H1 (cell line): ENCODE measurements around the gene HIBADH. TPM values are rescaled to one million over a fixed set of nuclear protein-coding genes. Genes with fewer than 3 reads are reported as not detected.

Source experiments
- CTCF ChIA-PET: fragments of 300-600 bp; sonication (Branson Sonifier 250); formaldehyde crosslinking; loops from one replicate; lab custom pipeline; 2021; ENCODE audit not compliant: partially characterized antibody; lab: Charles Lee
- POLR2A ChIA-PET: fragments of 300-600 bp; sonication (Branson Sonifier 250); formaldehyde crosslinking; loops from one replicate; lab custom pipeline; 2021; ENCODE audit warnings: inconsistent platforms; ENCODE audit not compliant: partially characterized antibody; lab: Charles Lee
- DNase-seq, 2 experiments: peaks; one replicate each; pipeline versions ENCODE4 v3.0.0 to v3.0.0-alpha.2; 2010 to 2022; ENCODE audit warnings: low spot score in 2 of 2, low read depth in 1 of 2, mixed read lengths in 1 of 2
- FAIRE-seq: peaks from 2 replicates; lab custom pipeline; 2011; peaks lifted over from hg19 to GRCh38; lab: Jason Lieb, UNC
- H2AFZ ChIP-seq: 2 replicates; pipeline ENCODE4 v1.8.1; 2012; ENCODE audit warnings: low read length, inconsistent platforms
- H2AK5ac ChIP-seq: 2 replicates; pipeline ENCODE4 v1.6.1; 2013; ENCODE audit warnings: low read depth, low read length
- H2BK120ac ChIP-seq: replicated peaks from 2 replicates; pipeline ENCODE3; 2013; ENCODE audit warnings: low read depth, low read length, inconsistent platforms
- H2BK12ac ChIP-seq: 2 replicates; pipeline ENCODE4 v1.6.1; 2013; ENCODE audit warnings: low read depth, low read length
- H2BK15ac ChIP-seq: 2 replicates; pipeline ENCODE4 v1.6.1; 2013; ENCODE audit warnings: low read length
- H2BK20ac ChIP-seq: 2 replicates; pipeline ENCODE4 v1.6.1; 2013; ENCODE audit warnings: low read length
- H2BK5ac ChIP-seq: 2 replicates; pipeline ENCODE4 v1.6.1; 2013; ENCODE audit warnings: low read depth, low read length
- H3K14ac ChIP-seq: 2 replicates; pipeline ENCODE4 v1.6.1; 2013; ENCODE audit warnings: inconsistent platforms; ENCODE audit not compliant: insufficient read length
- H3K18ac ChIP-seq: 2 replicates; pipeline ENCODE4 v1.6.1; 2013; ENCODE audit warnings: low read length; ENCODE audit errors: extremely low read depth
- H3K23ac ChIP-seq: 2 replicates; pipeline ENCODE4 v1.6.1; 2013; ENCODE audit warnings: inconsistent platforms; ENCODE audit not compliant: insufficient read length
- H3K23me2 ChIP-seq: 2 replicates; pipeline ENCODE4 v1.6.1; 2013; ENCODE audit warnings: low read depth, low read length
- H3K27ac ChIP-seq: 2 replicates; pipeline ENCODE4 v1.6.1; 2011; ENCODE audit warnings: low read depth, low read length, inconsistent platforms
- H3K27me3 ChIP-seq, 4 experiments: replicated peaks in 1 of 4; 1 replicate in 1 of 4; 2 replicates in 3 of 4; pipeline versions ENCODE4 v1.6.1 to v1.8.1; 2011 to 2013; ENCODE audit warnings: low read length in 3 of 4, mild to moderate bottlenecking in 3 of 4, inconsistent platforms in 2 of 4, mixed read lengths in 2 of 4, moderate library complexity in 1 of 4; ENCODE audit not compliant: control insufficient read depth in 3 of 4, insufficient read depth in 3 of 4; ENCODE audit errors: extremely low read depth in 1 of 4
- H3K36me3 ChIP-seq, 4 experiments: 2 replicates each; pipeline versions ENCODE4 v1.6.1 to v1.8.1; 2011 to 2013; ENCODE audit warnings: mild to moderate bottlenecking in 4 of 4, low read length in 3 of 4, moderate library complexity in 2 of 4, control low read depth in 1 of 4, inconsistent platforms in 1 of 4; ENCODE audit not compliant: insufficient read depth in 4 of 4, control insufficient read depth in 2 of 4
- H3K4ac ChIP-seq: replicated peaks from 2 replicates; pipeline ENCODE3; 2013; ENCODE audit warnings: low read length, low read depth, mixed read lengths, inconsistent platforms; ENCODE audit not compliant: insufficient read length
- H3K4me1 ChIP-seq, 4 experiments: replicated peaks in 1 of 4; 1 replicate in 1 of 4; 2 replicates in 3 of 4; pipeline versions ENCODE4 v1.6.1 to v1.8.1; 2011 to 2013; ENCODE audit warnings: low read length in 3 of 4, inconsistent platforms in 2 of 4, mixed read lengths in 1 of 4; ENCODE audit not compliant: insufficient read depth in 4 of 4, control insufficient read depth in 3 of 4
- H3K4me2 ChIP-seq, 2 experiments: 2 replicates each; pipeline versions ENCODE4 v1.6.1 to v1.8.1; 2011 to 2013; ENCODE audit warnings: low read depth in 2 of 2, low read length in 2 of 2, control low read depth in 1 of 2, inconsistent platforms in 1 of 2, mild to moderate bottlenecking in 1 of 2; ENCODE audit not compliant: insufficient read depth in 1 of 2
- H3K4me3 ChIP-seq, 4 experiments: fragments of 200-600, 300-600 bp in 1 of 4; sonication (generic), shearing (Covaris generic), sonication (Bioruptor Twin) in 1 of 4; 2 replicates each; pipeline versions ENCODE4 v1.5.1 to v1.8.1; 2011 to 2016; ENCODE audit warnings: low read length in 4 of 4, low read depth in 3 of 4, control low read depth in 2 of 4, inconsistent platforms in 2 of 4, mild to moderate bottlenecking in 2 of 4, mixed read lengths in 1 of 4, moderate library complexity in 1 of 4; ENCODE audit not compliant: insufficient read depth in 2 of 4; ENCODE audit errors: extremely low read depth in 1 of 4
- H3K56ac ChIP-seq: replicated peaks from 2 replicates; pipeline ENCODE3; 2013; ENCODE audit warnings: low read depth, mild to moderate bottlenecking, mixed read lengths, low read length, inconsistent platforms; ENCODE audit not compliant: insufficient read length
- H3K79me1 ChIP-seq: 2 replicates; pipeline ENCODE4 v1.6.1; 2013; ENCODE audit warnings: low read depth, low read length, control low read depth
- H3K79me2 ChIP-seq, 2 experiments: 2 replicates each; pipeline versions ENCODE4 v1.6.1 to v1.8.1; 2012 to 2013; ENCODE audit warnings: low read length in 2 of 2, mild to moderate bottlenecking in 2 of 2, inconsistent platforms in 1 of 2; ENCODE audit not compliant: insufficient read depth in 2 of 2, control insufficient read depth in 1 of 2
- H3K9ac ChIP-seq, 4 experiments: replicated peaks in 1 of 4; 1 replicate in 1 of 4; 2 replicates in 3 of 4; pipeline versions ENCODE4 v1.6.1 to v1.8.1; 2011 to 2013; ENCODE audit warnings: low read depth in 3 of 4, low read length in 3 of 4, control low read depth in 2 of 4, mild to moderate bottlenecking in 2 of 4, moderate library complexity in 2 of 4, inconsistent platforms in 1 of 4; ENCODE audit errors: extremely low read depth in 1 of 4
- H3K9me3 ChIP-seq, 2 experiments: 2 replicates each; pipeline versions ENCODE4 v1.6.1 to v1.8.1; 2012 to 2013; ENCODE audit warnings: mild to moderate bottlenecking in 2 of 2, moderate library complexity in 2 of 2, control low read depth in 1 of 2, inconsistent platforms in 1 of 2, low read depth in 1 of 2, low read length in 1 of 2, mixed read lengths in 1 of 2; ENCODE audit not compliant: insufficient read depth in 2 of 2
- H4K20me1 ChIP-seq, 2 experiments: replicated peaks in 1 of 2; 2 replicates each; pipeline versions ENCODE3 to v1.8.1; 2011 to 2013; ENCODE audit warnings: inconsistent platforms in 2 of 2, low read length in 2 of 2, mild to moderate bottlenecking in 1 of 2; ENCODE audit not compliant: insufficient read depth in 2 of 2, control insufficient read depth in 1 of 2
- H4K5ac ChIP-seq: 2 replicates; pipeline ENCODE4 v1.6.1; 2013; ENCODE audit warnings: low read length, low read depth, mixed read lengths, inconsistent platforms; ENCODE audit not compliant: insufficient read length
- H4K8ac ChIP-seq: 2 replicates; pipeline ENCODE4 v1.8.0; 2013; ENCODE audit warnings: mild to moderate bottlenecking, moderate library complexity, low read length, inconsistent platforms; ENCODE audit not compliant: insufficient read depth; ENCODE audit errors: extremely low read depth
- H4K91ac ChIP-seq: replicated peaks from 2 replicates; pipeline ENCODE3; 2013; ENCODE audit warnings: low read length, mixed read lengths, inconsistent platforms; ENCODE audit not compliant: insufficient read length
- BRCA1 ChIP-seq: IDR thresholded peaks from 2 replicates; pipeline ENCODE4 v1.6.1; 2012; ENCODE audit warnings: low read depth, low read length, improper control_type of control experiment
- CBX5 ChIP-seq: fragments of 300-800, 300-1000 bp; sonication (generic); IDR thresholded peaks from 2 replicates; pipeline ENCODE4 v1.7.1; 2016; ENCODE audit warnings: antibody characterized with exemption, low read length, low read depth
- EZH2 ChIP-seq: fragments of 200-600 bp; sonication (generic); IDR thresholded peaks from 2 replicates; pipeline ENCODE4 v1.7.1; 2012; ENCODE audit warnings: low read depth, mild to moderate bottlenecking, moderate library complexity, low read length, inconsistent platforms; ENCODE audit not compliant: severe bottlenecking
- HDAC2 ChIP-seq, 2 experiments: fragments of 300-600 bp in 1 of 2; sonication (generic) in 1 of 2; IDR thresholded peaks; 2 replicates each; pipeline ENCODE4 v1.6.1; 2011 to 2012; ENCODE audit warnings: low read depth in 2 of 2, low read length in 2 of 2, mild to moderate bottlenecking in 2 of 2, moderate library complexity in 2 of 2, borderline replicate concordance in 1 of 2, inconsistent platforms in 1 of 2
- JUND ChIP-seq: IDR thresholded peaks from 2 replicates; pipeline ENCODE4 v1.6.1; 2011; ENCODE audit warnings: mild to moderate bottlenecking, improper control_type of control experiment, low read length
- NRF1 ChIP-seq: IDR thresholded peaks from 2 replicates; pipeline ENCODE4 v1.6.1; 2011; ENCODE audit warnings: mild to moderate bottlenecking, low read depth, low read length, improper control_type of control experiment
- PHF8 ChIP-seq: fragments of 200-600 bp; sonication (generic); conservative IDR thresholded peaks from 2 replicates; pipeline ENCODE4 v1.7.1; 2012; ENCODE audit warnings: low read depth, mild to moderate bottlenecking, inconsistent platforms, low read length, moderate library complexity
- POLR2AphosphoS5 ChIP-seq: IDR thresholded peaks from 2 replicates; pipeline ENCODE4 v1.6.1; 2011; ENCODE audit warnings: low read depth, low read length
- RAD21 ChIP-seq, 2 experiments: IDR thresholded peaks in 1 of 2; conservative IDR thresholded peaks in 1 of 2; 2 replicates each; pipeline ENCODE4 v1.6.1; 2011; ENCODE audit warnings: low read depth in 2 of 2, low read length in 2 of 2, improper control_type of control experiment in 1 of 2, inconsistent platforms in 1 of 2, mild to moderate bottlenecking in 1 of 2, moderate library complexity in 1 of 2
- RNF2 ChIP-seq: fragments of 200-900, 300-1000 bp; sonication (generic); IDR thresholded peaks from 2 replicates; pipeline ENCODE4 v1.7.1; 2016; ENCODE audit warnings: borderline replicate concordance, low read depth, mild to moderate bottlenecking, antibody characterized with exemption, low read length; ENCODE audit not compliant: poor library complexity, severe bottlenecking; ENCODE audit errors: missing control alignments
- SIRT6 ChIP-seq: IDR thresholded peaks from one replicate; pipeline ENCODE4 v1.7.1; 2012; ENCODE audit warnings: low read length, inconsistent platforms
- SP1 ChIP-seq: IDR thresholded peaks from 2 replicates; pipeline ENCODE4 v1.6.1; 2011; ENCODE audit warnings: low read depth, low read length
- SP4 ChIP-seq: IDR thresholded peaks from 2 replicates; pipeline ENCODE4 v1.6.1; 2012; ENCODE audit warnings: low read length, inconsistent platforms
- TBP ChIP-seq: IDR thresholded peaks from 2 replicates; pipeline ENCODE4 v1.6.1; 2011; ENCODE audit warnings: low read depth, low read length, improper control_type of control experiment
- ZNF274 ChIP-seq: IDR thresholded peaks from 2 replicates; pipeline ENCODE4 v1.7.0; 2012; ENCODE audit warnings: low read length, borderline replicate concordance; ENCODE audit errors: extremely low read depth
- WGBS, 2 experiments: shearing (Covaris generic) in 1 of 2; methylation state at CpG; one replicate each; pipeline versions ENCODE4 v1.1.6 to v1.1.7; 2013 to 2015; ENCODE audit warnings: low lambda C conversion rate in 2 of 2, mixed read lengths in 2 of 2, inconsistent platforms in 1 of 2, low coverage in 1 of 2, missing lambda C conversion rate in 1 of 2; ENCODE audit not compliant: insufficient replicate concordance in 2 of 2, insufficient coverage in 1 of 2, insufficient read length in 1 of 2; ENCODE audit errors: extremely low coverage in 1 of 2, missing lambda C conversion rate in 1 of 2; 5-methylcytosine and 5-hydroxymethylcytosine counted together
- polyA plus RNA-seq, 7 experiments: library from polyadenylated mRNA; depleted of rRNA in 3 of 7; stranded (reverse) in 5 of 7; unstranded in 2 of 7; fragments of >200 nt in 5 of 7; fragments of 200-250 nt in 2 of 7; gene quantifications; 1 replicate in 5 of 7; 2 replicates in 1 of 7; 4 replicates in 1 of 7; pipeline versions ENCODE4 v1.2.1 to v1.2.3, GENCODE V29; 2011 to 2013; ENCODE audit warnings: missing spikeins in 2 of 7, mixed read lengths in 2 of 7
- total RNA-seq: library from RNA; stranded (reverse); fragmentation: NEBNext Ultra II Directional; extraction: Animal tissue kit (Norgen Biotek cat#: 25700); gene quantifications from 2 replicates; pipeline ENCODE4 v1.2.1, GENCODE V29; 2021

Gene HIBADH
- total and polyA plus RNA-seq, 2 of the 8 experiments (the other 6 are each of a cell fraction or from before 2014, with no cell fraction given): 30.1 to 39.5 TPM

- Histone ChIP-seq H3K9ac (no peak overlapping the region), H3K23me2 (no peaks in the 10 kb centered on the region), H3K79me1 (no peaks in the 10 kb centered on the region), H3K18ac (no peak overlapping the region), H3K4ac (no peak overlapping the region), H3K4me2 (no peak overlapping the region), H2BK5ac (no peak overlapping the region), H4K8ac (no peak overlapping the region), H4K91ac (no peak overlapping the region), H3K27me3 (no peaks in the 10 kb centered on the region), H3K56ac (no peak overlapping the region), H2BK12ac (no peak overlapping the region), H3K4me3 (no peak overlapping the region), H2AFZ (no peak overlapping the region), H3K36me3 (no peaks in the 10 kb centered on the region; a peak in 1 of 8 replicates), H2BK120ac (no peak overlapping the region), H3K23ac (no peak overlapping the region), H3K9me3 (no peaks in the 10 kb centered on the region), H2BK15ac (no peak overlapping the region), H3K27ac (no peak overlapping the region), H2BK20ac (no peak overlapping the region), H3K79me2 (no peaks in the 10 kb centered on the region), H4K20me1 (no peaks in the 10 kb centered on the region), H2AK5ac (no peak overlapping the region), H3K14ac (no peak overlapping the region), H3K4me1 (peaks cover 0 to 14% (median 6%) of the 10 kb centered on the region in 4 experiments; a peak in 4 of 7 replicates), H4K5ac (no peak overlapping the region)
- FAIRE-seq (no peak), DNase-seq (no peak)
- CTCF ChIA-PET: no interaction called here
- POLR2A ChIA-PET: no interaction called here
- 94% methylated on average over 1 of the region's 1 CpG; no CpG with 5 or more reads in 1 of the 2 experiments for WGBS, 2 experiments
- TF ChIP-seq SP4 (no peak), SIRT6 (no peak), POLR2AphosphoS5 (no peak), NRF1 (no peak), HDAC2 (IDR thresholded peaks at IDR 0.05; ENCODE audit: borderline replicate concordance in 1 of 2, low read depth in 2 of 2, low read length in 2 of 2) (no peak), TBP (no peak), RNF2 (no peak), BRCA1 (no peak), JUND (no peak), CBX5 (no peak), SP1 (no peak), PHF8 (no peak), EZH2 (no peak), RAD21 (IDR thresholded peaks at IDR 0.05 in 1 of 2, conservative IDR thresholded peaks at IDR 0.05 in 1 of 2; ENCODE audit: low read depth in 2 of 2, low read length in 2 of 2) (no peak), ZNF274 (no peak)
Observed at GRCh38 chr7:27600247-27600646, 62.4 kb downstream of the HIBADH start.
